Liver (tissue), 9 donors: ENCODE results near the gene INSC. TPM values are rescaled to one million over a fixed set of nuclear protein-coding genes. Genes with fewer than 3 reads are reported as not detected.

Source experiments
- DNase-seq: peaks from one replicate; pipeline ENCODE4 v3.0.0-alpha.2; 2017; ENCODE audit warnings: low spot score
- H3K27ac ChIP-seq, 2 donors: one replicate each; pipeline ENCODE4 v1.7.0; 2013; ENCODE audit warnings: inconsistent platforms in 2 of 2, low read length in 2 of 2, control low read depth in 1 of 2, low read depth in 1 of 2, mild to moderate bottlenecking in 1 of 2
- H3K27me3 ChIP-seq, 4 donors: one replicate each; pipeline versions ENCODE4 v1.6.1 to v1.7.0; 2013; ENCODE audit warnings: low read length in 3 of 4, inconsistent platforms in 1 of 4, mild to moderate bottlenecking in 1 of 4, moderate library complexity in 1 of 4; ENCODE audit not compliant: control insufficient read depth in 4 of 4, insufficient read depth in 4 of 4
- H3K36me3 ChIP-seq, 4 donors: one replicate each; pipeline versions ENCODE4 v1.6.1 to v1.7.0; 2013; ENCODE audit warnings: low read length in 3 of 4, mild to moderate bottlenecking in 3 of 4, low read depth in 1 of 4, moderate library complexity in 1 of 4; ENCODE audit not compliant: control insufficient read depth in 4 of 4, insufficient read depth in 3 of 4
- H3K4me1 ChIP-seq, 4 donors: one replicate each; pipeline versions ENCODE4 v1.6.1 to v1.7.0; 2013; ENCODE audit warnings: low read length in 3 of 4, mild to moderate bottlenecking in 3 of 4, moderate library complexity in 1 of 4; ENCODE audit not compliant: control insufficient read depth in 4 of 4, insufficient read depth in 4 of 4
- H3K4me3 ChIP-seq, 3 donors: one replicate each; pipeline versions ENCODE4 v1.6.1 to v1.7.0; 2013; ENCODE audit warnings: low read length in 3 of 3, control low read depth in 1 of 3, low read depth in 1 of 3, mild to moderate bottlenecking in 1 of 3
- H3K9ac ChIP-seq, 2 donors: one replicate each; pipeline ENCODE4 v1.7.0; 2013; ENCODE audit warnings: low read length in 2 of 2, mild to moderate bottlenecking in 2 of 2, moderate library complexity in 2 of 2, control low read depth in 1 of 2, low read depth in 1 of 2
- H3K9me3 ChIP-seq, 4 donors: one replicate each; pipeline versions ENCODE4 v1.6.1 to v1.7.0; 2013; ENCODE audit warnings: low read length in 3 of 4; ENCODE audit not compliant: control insufficient read depth in 4 of 4
- ATF3 ChIP-seq: IDR thresholded peaks from 2 replicates; pipeline ENCODE4 v1.6.1; 2016; ENCODE audit warnings: antibody characterized with exemption
- CTCF ChIP-seq: fragments of 150-350 bp; IDR thresholded peaks from 2 replicates; pipeline ENCODE4 v1.5.1; 2017; ENCODE audit warnings: improper control_type of control experiment, low read depth, low read length; ENCODE audit not compliant: missing input control
- EGR1 ChIP-seq, 2 donors: IDR thresholded peaks; 2 replicates each; pipeline ENCODE4 v1.6.1; 2016 to 2018; ENCODE audit warnings: antibody characterized with exemption in 2 of 2, low read depth in 2 of 2
- FOXA1 ChIP-seq: IDR thresholded peaks from 2 replicates; pipeline ENCODE4 v1.6.1; 2016; ENCODE audit warnings: antibody characterized with exemption
- GABPA ChIP-seq, 2 donors: IDR thresholded peaks in 1 of 2; conservative IDR thresholded peaks in 1 of 2; 2 replicates each; pipeline ENCODE4 v1.6.1; 2016; ENCODE audit warnings: antibody characterized with exemption in 2 of 2, mild to moderate bottlenecking in 1 of 2, moderate library complexity in 1 of 2
- HNF4A ChIP-seq, 2 donors: conservative IDR thresholded peaks; 2 replicates each; pipeline ENCODE4 v1.6.1; 2016; ENCODE audit warnings: antibody characterized with exemption in 2 of 2, mild to moderate bottlenecking in 2 of 2
- HNF4G ChIP-seq: IDR thresholded peaks from 2 replicates; pipeline ENCODE4 v1.6.1; 2016; ENCODE audit warnings: antibody characterized with exemption
- JUND ChIP-seq, 2 donors: IDR thresholded peaks; 2 replicates each; pipeline ENCODE4 v1.6.1; 2016; ENCODE audit warnings: antibody characterized with exemption in 2 of 2
- NR2F2 ChIP-seq: IDR thresholded peaks from 2 replicates; pipeline ENCODE4 v1.6.1; 2016; ENCODE audit warnings: antibody characterized with exemption
- RAD21 ChIP-seq, 2 donors: IDR thresholded peaks; 2 replicates each; pipeline ENCODE4 v1.6.1; 2016; ENCODE audit warnings: antibody characterized with exemption in 2 of 2, mild to moderate bottlenecking in 2 of 2
- REST ChIP-seq: IDR thresholded peaks from 2 replicates; pipeline ENCODE4 v1.6.1; 2016; ENCODE audit warnings: antibody characterized with exemption, mild to moderate bottlenecking
- RXRA ChIP-seq, 2 donors: IDR thresholded peaks; 2 replicates each; pipeline ENCODE4 v1.6.1; 2017 to 2018; ENCODE audit warnings: antibody characterized with exemption in 2 of 2, mild to moderate bottlenecking in 1 of 2
- SP1 ChIP-seq: IDR thresholded peaks from 2 replicates; pipeline ENCODE4 v1.6.1; 2018; ENCODE audit warnings: antibody characterized with exemption, mild to moderate bottlenecking
- TAF1 ChIP-seq: conservative IDR thresholded peaks from 2 replicates; pipeline ENCODE4 v1.6.1; 2016; ENCODE audit warnings: antibody characterized with exemption, mild to moderate bottlenecking
- YY1 ChIP-seq: IDR thresholded peaks from 2 replicates; pipeline ENCODE4 v1.6.1; 2016; ENCODE audit warnings: antibody characterized with exemption, mild to moderate bottlenecking
- ZBTB33 ChIP-seq: IDR thresholded peaks from 2 replicates; pipeline ENCODE4 v1.6.1; 2016; ENCODE audit warnings: antibody characterized with exemption
- WGBS: extraction: QIAGEN DNeasy Blood & Tissue Kit; methylation state at CpG from one replicate; pipeline ENCODE4 v1.1.7; 2013; 5-methylcytosine and 5-hydroxymethylcytosine counted together
- polyA plus RNA-seq, 2 donors: library from polyadenylated mRNA; stranded (reverse) in 1 of 2; unstranded in 1 of 2; fragments of 200-250 nt in 1 of 2; fragments of >200 nt in 1 of 2; fragmentation: Nextera tagmentation in 1 of 2; extraction: Ambion mirVana in 1 of 2; gene quantifications; one replicate each; pipeline versions ENCODE4 v1.2.1 to v1.2.3, GENCODE V29; 2013 to 2015
- total RNA-seq, 2 donors: library from RNA; depleted of rRNA; stranded (reverse); fragments of >200 nt; gene quantifications; one replicate each; pipeline ENCODE4 v1.2.3, GENCODE V29; 2014
- TF ChIP-seq, protein P1 (sequence below): IDR thresholded peaks from 2 replicates; pipeline ENCODE4 v1.6.1; 2016; ENCODE audit warnings: antibody characterized with exemption
- donor health status: healthy.
- donor health status: healthy.
- donor health status: healthy.
- donor health status: healthy.
- donor health status: healthy.

The INSC gene
- total and polyA plus RNA-seq, 4 donors = 0.02 to 0.25 (median 0.12) TPM

GRCh38 chr11:15157181-15157580, 42.5 kb downstream of the INSC start:
- peaks cover 0 to 2% (median 0%) of the 10 kb centered on the region in 4 donors for H3K4me1 ChIP-seq
- H3K27me3 ChIP-seq = no peaks in the 10 kb centered on the region
- no peak for TF ChIP-seq NR2F2
- no peak for TF ChIP-seq CTCF
- no peak for TF ChIP-seq FOXA1
- no peak for TF ChIP-seq JUND (IDR thresholded peaks at IDR 0.05)
- TF ChIP-seq HNF4G = no peak
- TF ChIP-seq ATF3 = no peak
- TF ChIP-seq SP1 = no peak
- no peak for TF ChIP-seq RAD21 (IDR thresholded peaks at IDR 0.05)
- TF ChIP-seq RXRA (IDR thresholded peaks at IDR 0.05) = no peak
- no peak for TF ChIP-seq ZBTB33
- TF ChIP-seq, protein P1, sequence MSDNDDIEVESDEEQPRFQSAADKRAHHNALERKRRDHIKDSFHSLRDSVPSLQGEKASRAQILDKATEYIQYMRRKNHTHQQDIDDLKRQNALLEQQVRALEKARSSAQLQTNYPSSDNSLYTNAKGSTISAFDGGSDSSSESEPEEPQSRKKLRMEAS = no peak
- TF ChIP-seq YY1 = no peak
- no peak for TF ChIP-seq REST
- TF ChIP-seq HNF4A (conservative IDR thresholded peaks at IDR 0.05) = no peak
- TF ChIP-seq EGR1 (IDR thresholded peaks at IDR 0.05; ENCODE audit: low read depth in 2 of 2) = no peak
- no peak for TF ChIP-seq GABPA (IDR thresholded peaks at IDR 0.05 in 1 of 2, conservative IDR thresholded peaks at IDR 0.05 in 1 of 2)
- TF ChIP-seq TAF1 = no peak
- H3K4me3 ChIP-seq = no peak overlapping the region
- no peak overlapping the region for H3K27ac ChIP-seq
- DNase-seq = no peak
- H3K9ac ChIP-seq = no peak overlapping the region
- no peaks in the 10 kb centered on the region for H3K36me3 ChIP-seq
- 96% methylated on average over 3 of the region's 3 CpGs for WGBS
- H3K9me3 ChIP-seq = no peaks in the 10 kb centered on the region
